SK-N-SH (cell line): ENCODE results near the gene GRPEL2. TPM values are rescaled to one million over a fixed set of nuclear protein-coding genes. Genes with fewer than 3 reads are reported as not detected.
"Not testable (repeated sequence)": the region's sequence is repeated elsewhere in the genome, so short reads cannot be mapped to it uniquely, and the experiment has no call there.

Experiments
- CTCF ChIA-PET: fragments of 300-600, 350-600 bp; formaldehyde crosslinking; extraction: SDS; loops from one replicate; lab custom pipeline; 2021; lab: Yijun Ruan, JAX
- POLR2A ChIA-PET: fragments of 350-600 bp; sonication (Branson Sonifier 250); formaldehyde crosslinking; extraction: SDS; loops from one replicate; lab custom pipeline; 2020; ENCODE audit warnings: antibody characterized with exemption, inconsistent platforms; lab: Yijun Ruan, JAX
- DNase-seq: peaks from one replicate; pipeline ENCODE4 v3.0.0; 2012
- H2AFZ ChIP-seq: fragments of 200-600 bp; sonication (generic); 2 replicates; pipeline ENCODE4 v1.8.1; 2016; ENCODE audit warnings: antibody characterized with exemption, mild to moderate bottlenecking, low read depth
- H3F3A ChIP-seq: fragments of 200-600 bp; sonication (generic); replicated peaks from 2 replicates; pipeline ENCODE3; 2016; ENCODE audit warnings: antibody characterized with exemption, mild to moderate bottlenecking; ENCODE audit not compliant: insufficient read depth
- H3K27ac ChIP-seq, 2 experiments: fragments of 200-500 bp in 1 of 2; fragments of 200-600 bp in 1 of 2; sonication (Bioruptor generic) in 1 of 2; sonication (generic), shearing (Covaris generic) in 1 of 2; 2 replicates each; pipeline versions ENCODE4 v1.5.1 to v1.6.1; 2014 to 2016; ENCODE audit warnings: low read depth in 2 of 2, inconsistent platforms in 1 of 2, low read length in 1 of 2, mild to moderate bottlenecking in 1 of 2, mixed read lengths in 1 of 2
- H3K27me3 ChIP-seq: fragments of 200-600 bp; sonication (generic), shearing (Covaris generic); 2 replicates; pipeline ENCODE4 v1.6.1; 2016; ENCODE audit warnings: mixed run types; ENCODE audit not compliant: insufficient read depth
- H3K36me3 ChIP-seq, 2 experiments: fragments of 200-500 bp in 1 of 2; fragments of 200-600 bp in 1 of 2; sonication (Bioruptor generic) in 1 of 2; sonication (generic) in 1 of 2; replicated peaks in 1 of 2; 2 replicates each; pipeline versions ENCODE3 to v1.5.1; 2014 to 2016; ENCODE audit warnings: low read length in 1 of 2, mild to moderate bottlenecking in 1 of 2; ENCODE audit not compliant: insufficient read depth in 2 of 2, control insufficient read depth in 1 of 2
- H3K4me1 ChIP-seq, 2 experiments: fragments of 200-500 bp in 1 of 2; fragments of 200-600 bp in 1 of 2; sonication (Bioruptor generic) in 1 of 2; sonication (generic), shearing (Covaris generic) in 1 of 2; 2 replicates each; pipeline versions ENCODE4 v1.5.1 to v1.6.1; 2014 to 2016; ENCODE audit warnings: low read depth in 1 of 2, low read length in 1 of 2, mixed run types in 1 of 2; ENCODE audit not compliant: insufficient read depth in 2 of 2, control insufficient read depth in 1 of 2
- H3K4me2 ChIP-seq: fragments of 200-600 bp; sonication (generic), shearing (Covaris generic); 2 replicates; pipeline ENCODE4 v1.6.1; 2017; ENCODE audit warnings: mixed run types
- H3K4me3 ChIP-seq, 2 experiments: fragments of 200-500 bp in 1 of 2; fragments of 200-600 bp in 1 of 2; sonication (Bioruptor generic) in 1 of 2; sonication (generic), shearing (Covaris generic) in 1 of 2; 2 replicates each; pipeline versions ENCODE4 v1.5.1 to v1.8.1; 2014 to 2016; ENCODE audit warnings: low read depth in 2 of 2, inconsistent platforms in 1 of 2, low read length in 1 of 2, mild to moderate bottlenecking in 1 of 2, mixed read lengths in 1 of 2, moderate library complexity in 1 of 2
- H3K79me2 ChIP-seq: fragments of 200-600 bp; sonication (generic); 2 replicates; pipeline ENCODE4 v1.8.1; 2017; ENCODE audit warnings: mild to moderate bottlenecking; ENCODE audit not compliant: insufficient read depth
- H3K9ac ChIP-seq: fragments of 200-600 bp; sonication (generic); 2 replicates; pipeline ENCODE4 v1.6.1; 2017; ENCODE audit warnings: mixed run types
- H3K9me2 ChIP-seq: fragments of 200-600 bp; sonication (generic); 2 replicates; pipeline ENCODE4 v1.6.1; 2017; ENCODE audit warnings: mixed run types
- H3K9me3 ChIP-seq: fragments of 200-600 bp; sonication (generic); 2 replicates; pipeline ENCODE4 v1.6.1; 2017; ENCODE audit warnings: mixed run types, mild to moderate bottlenecking, moderate library complexity
- H4K20me1 ChIP-seq: fragments of 200-600 bp; sonication (generic); 2 replicates; pipeline ENCODE4 v1.6.1; 2017; ENCODE audit warnings: mild to moderate bottlenecking, mixed run types; ENCODE audit not compliant: insufficient read depth
- ELF1 ChIP-seq: IDR thresholded peaks from 2 replicates; pipeline ENCODE4 v1.4.0; 2012
- EP300 ChIP-seq, 2 experiments: IDR thresholded peaks; 2 replicates each; pipeline versions ENCODE4 v1.4.0 to v1.6.1; 2012; ENCODE audit warnings: borderline replicate concordance in 1 of 2, low read depth in 1 of 2, low read length in 1 of 2
- FOSL2 ChIP-seq: IDR thresholded peaks from 2 replicates; pipeline ENCODE4 v1.4.0; 2012; ENCODE audit warnings: low read depth, mild to moderate bottlenecking, moderate library complexity, borderline replicate concordance
- FOXJ3 ChIP-seq: sonication (generic); formaldehyde crosslinking; IDR thresholded peaks from 2 replicates; pipeline ENCODE4 v1.5.1; 2020; ENCODE audit warnings: mild to moderate bottlenecking, missing genetic modification reagents
- FOXM1 ChIP-seq: IDR thresholded peaks from 2 replicates; pipeline ENCODE4 v1.4.0; 2012; ENCODE audit warnings: low read depth, mild to moderate bottlenecking
- GABPA ChIP-seq: IDR thresholded peaks from 2 replicates; pipeline ENCODE4 v1.4.0; 2012; ENCODE audit warnings: low read depth, mild to moderate bottlenecking
- MAX ChIP-seq: IDR thresholded peaks from 2 replicates; pipeline ENCODE4 v1.4.0; 2012; ENCODE audit warnings: low read depth
- MEF2A ChIP-seq: IDR thresholded peaks from 2 replicates; pipeline ENCODE4 v1.4.0; 2012; ENCODE audit warnings: low read depth, borderline replicate concordance
- RAD21 ChIP-seq: IDR thresholded peaks from 2 replicates; pipeline ENCODE4 v1.6.1; 2012; ENCODE audit warnings: mild to moderate bottlenecking, low read length
- REST ChIP-seq: IDR thresholded peaks from 2 replicates; pipeline ENCODE4 v1.6.1; 2012; ENCODE audit warnings: mild to moderate bottlenecking, low read depth, low read length, moderate library complexity
- SMC3 ChIP-seq: IDR thresholded peaks from 2 replicates; pipeline ENCODE4 v1.6.1; 2012; ENCODE audit warnings: low read depth, low read length, improper control_type of control experiment
- TCF12 ChIP-seq: IDR thresholded peaks from 2 replicates; pipeline ENCODE4 v1.4.0; 2012
- TEAD4 ChIP-seq: IDR thresholded peaks from 2 replicates; pipeline ENCODE4 v1.4.0; 2012; ENCODE audit warnings: mild to moderate bottlenecking, borderline replicate concordance; ENCODE audit not compliant: insufficient read depth
- USF1 ChIP-seq: IDR thresholded peaks from 2 replicates; pipeline ENCODE4 v1.4.0; 2012; ENCODE audit warnings: low read depth, borderline replicate concordance
- YY1 ChIP-seq: IDR thresholded peaks from 2 replicates; pipeline ENCODE4 v1.4.0; 2012; ENCODE audit warnings: low read depth, mild to moderate bottlenecking
- ZBTB33 ChIP-seq: IDR thresholded peaks from 2 replicates; pipeline ENCODE4 v1.4.0; 2012; ENCODE audit warnings: low read depth, borderline replicate concordance
- WGBS: methylation state at CpG from one replicate; pipeline ENCODE4 v1.1.6; 2017; ENCODE audit warnings: low lambda C conversion rate; 5-methylcytosine and 5-hydroxymethylcytosine counted together
- polyA plus RNA-seq, 3 experiments: library from polyadenylated mRNA; depleted of rRNA; stranded (reverse); fragments of >200 nt; gene quantifications; 2 replicates each; pipeline ENCODE4 v1.2.3, GENCODE V29; 2012

The GRPEL2 gene
- polyA plus RNA-seq, 1 of the 3 experiments (the other 2 are of a cell fraction) = 4.6 TPM

- Histone ChIP-seq H4K20me1 (no peaks in the 10 kb centered on the region), H3K9ac (no peak overlapping the region), H3K27ac (no peak overlapping the region), H3K9me3 (no peaks in the 10 kb centered on the region), H2AFZ (no peak overlapping the region), H3K27me3 (no peaks in the 10 kb centered on the region), H3K4me2 (no peak overlapping the region), H3K4me3 (no peak overlapping the region), H3F3A (peaks cover 4% of the 10 kb centered on the region), H3K79me2 (no peaks in the 10 kb centered on the region), H3K9me2 (no peaks in the 10 kb centered on the region), H3K36me3 (no peaks in the 10 kb centered on the region), H3K4me1 (peaks cover 0 to 15% of the 10 kb centered on the region in 2 experiments; a peak in 2 of 4 replicates)
- CTCF ChIA-PET = interaction anchor here (0.8 to 41.4 kb wide), 5 partner anchors 8 to 162 kb away, joined by 3 to 1751 read pairs (median 3); no protein-coding TSS in a partner anchor
- POLR2A ChIA-PET = no interaction called here
- 70% methylated on average over 10 of the region's 11 CpGs for WGBS
- no peak for TF ChIP-seq ELF1
- TF ChIP-seq MEF2A = no peak
- TF ChIP-seq GABPA = no peak
- no peak for TF ChIP-seq ZBTB33
- no peak for TF ChIP-seq EP300 (IDR thresholded peaks at IDR 0.05; ENCODE audit: borderline replicate concordance in 1 of 2, low read depth in 1 of 2, low read length in 1 of 2)
- no peak for TF ChIP-seq USF1
- TF ChIP-seq FOXM1 = no peak
- no peak for TF ChIP-seq RAD21
- no peak for TF ChIP-seq YY1
- TF ChIP-seq TCF12 = no peak
- no peak for TF ChIP-seq REST
- no peak for TF ChIP-seq TEAD4
- TF ChIP-seq FOXJ3 (CRISPR knock-in tag) = no peak
- TF ChIP-seq FOSL2 = no peak
- TF ChIP-seq MAX = no peak
- TF ChIP-seq SMC3 = no peak
- DNase-seq = no peak
Measured at GRCh38 chr5:149389552-149390495, 44.5 kb downstream of the GRPEL2 start.

- POLR2A ChIA-PET, H3K36me3 ChIP-seq, DNase-seq, H4K20me1 ChIP-seq, H3F3A ChIP-seq, H3K27me3 ChIP-seq, H2AFZ ChIP-seq, H3K9me2 ChIP-seq, H3K4me2 ChIP-seq, H3K79me2 ChIP-seq, H3K9ac ChIP-seq, H3K27ac ChIP-seq, H3K4me1 ChIP-seq, H3K9me3 ChIP-seq, H3K4me3 ChIP-seq: not testable (repeated sequence)
- CTCF ChIA-PET = interaction anchor here (0.9 to 41.4 kb wide), 4 partner anchors 9 to 32 kb away, joined by 3 to 1751 read pairs (median 8); no protein-coding TSS in a partner anchor
- WGBS = 80% methylated on average over 6 of the region's 6 CpGs
Measured at GRCh38 chr5:149391076-149391475, 45.8 kb downstream of the GRPEL2 start.
